Hindlimb muscle (tissue), 1 donor: ENCODE data around the gene FAM53A. TPM values are rescaled to one million over a fixed set of nuclear protein-coding genes. Genes with fewer than 3 reads are reported as not detected.
A peak's percentile ranks its signal among the peaks of the same experiment; 100 is the strongest.

Experiments
- DNase-seq: peaks from one replicate; pipeline ENCODE4 v3.0.0-alpha.2; 2013
- polyA plus RNA-seq: library from polyadenylated mRNA; unstranded; fragments of 120-200 nt; gene quantifications from one replicate; pipeline ENCODE4 v1.2.1, GENCODE V29; 2013; ENCODE audit not compliant: insufficient read length

FAM53A gene, protein sequence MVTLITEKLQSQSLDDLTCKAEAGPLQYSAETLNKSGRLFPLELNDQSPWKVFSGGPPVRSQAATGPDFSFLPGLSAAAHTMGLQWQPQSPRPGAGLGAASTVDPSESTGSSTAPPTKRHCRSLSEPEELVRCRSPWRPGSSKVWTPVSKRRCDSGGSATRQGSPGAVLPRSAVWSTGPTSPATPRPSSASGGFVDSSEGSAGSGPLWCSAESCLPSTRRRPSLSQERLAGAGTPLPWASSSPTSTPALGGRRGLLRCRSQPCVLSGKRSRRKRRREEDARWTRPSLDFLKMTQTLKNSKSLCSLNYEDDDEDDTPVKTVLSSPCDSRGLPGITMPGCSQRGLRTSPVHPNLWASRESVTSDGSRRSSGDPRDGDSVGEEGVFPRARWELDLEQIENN
- 2.4 TPM for polyA plus RNA-seq

DNA sequence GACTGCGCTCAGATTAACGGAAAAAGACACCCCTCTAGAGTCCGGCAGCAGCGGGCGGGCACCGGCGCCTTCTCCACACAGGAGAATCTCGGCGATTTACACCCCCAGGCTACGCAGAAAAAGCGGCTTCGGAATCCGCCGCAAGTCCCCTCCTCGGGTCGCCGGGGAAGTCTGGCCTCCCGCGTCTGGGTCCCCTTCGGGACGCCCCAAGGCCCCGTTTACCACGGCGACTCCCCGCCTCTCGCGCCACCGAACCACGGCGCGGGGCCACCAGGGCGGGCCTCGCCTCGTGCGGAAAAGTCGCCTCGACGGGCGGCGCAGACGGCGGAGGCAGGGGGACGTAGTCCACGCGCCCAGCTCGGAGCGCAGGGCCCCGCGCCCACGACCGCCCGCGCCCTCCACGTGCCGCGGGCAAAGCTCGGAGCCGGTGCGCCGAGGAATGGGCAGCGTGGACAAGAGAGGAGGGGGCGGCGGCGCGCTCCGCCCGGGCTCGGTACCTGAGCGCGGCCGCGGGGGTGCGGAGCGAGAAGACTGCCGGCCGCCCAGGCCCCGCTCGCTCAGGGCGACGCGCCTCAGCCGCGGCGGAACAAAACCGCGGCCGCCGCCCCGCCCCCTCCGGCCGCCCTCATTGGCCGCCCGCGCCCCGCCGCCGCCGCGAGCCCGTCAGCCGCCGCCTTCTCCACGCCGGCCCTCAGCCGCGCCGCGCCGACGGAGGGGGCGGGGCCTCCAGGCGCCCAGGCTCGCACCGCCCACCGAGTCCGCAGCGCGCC is at the start of gene FAM53A:
FAM53A (minus strand) TSS at position 578 of the 770 bp plus-strand sequence. CDS start 15,572 bp downstream, outside the sequence.
- peak; percentile 89 for DNase-seq

DNA sequence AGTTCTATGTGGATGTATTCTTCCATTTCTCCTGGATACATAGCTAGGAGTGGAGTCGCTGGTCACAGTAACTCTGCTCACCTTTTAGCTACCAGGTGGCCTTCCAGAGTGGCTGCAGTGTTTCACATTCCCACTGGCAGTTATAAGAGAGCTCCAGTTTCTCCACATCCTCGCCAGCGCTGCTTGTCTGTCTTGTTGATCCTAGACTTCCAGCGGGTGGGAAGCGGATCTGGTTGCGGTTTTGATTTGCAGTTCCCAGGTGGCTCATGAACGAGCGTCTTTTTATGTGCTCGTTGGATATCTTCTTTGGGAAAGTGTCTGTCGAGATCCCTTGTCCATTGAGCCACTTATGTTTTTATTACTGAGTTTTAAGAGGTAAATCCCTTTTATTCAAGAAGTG is 48.8 kb upstream of the FAM53A start:
- DNase-seq, result no peak

DNA sequence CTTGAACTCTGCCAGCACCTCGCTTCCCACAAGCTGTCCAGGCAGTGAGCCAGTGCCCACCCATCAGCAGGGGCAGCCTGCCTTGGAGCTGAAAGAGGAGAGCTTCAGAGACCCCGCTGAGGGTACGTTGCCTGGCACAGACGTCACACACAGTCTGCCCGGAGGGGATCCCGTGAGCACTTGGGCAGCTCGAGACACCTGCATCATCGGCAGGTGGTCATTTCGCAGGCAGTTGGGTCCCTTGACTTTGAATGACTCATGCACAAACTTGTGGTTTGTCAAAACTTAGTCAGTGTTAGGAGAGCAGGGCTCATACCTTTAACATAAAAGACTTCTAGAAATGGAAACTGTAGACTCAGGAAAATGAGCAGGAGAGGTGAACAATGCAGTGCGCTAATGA is 47.1 kb upstream of the FAM53A start:
- no peak for DNase-seq

DNA sequence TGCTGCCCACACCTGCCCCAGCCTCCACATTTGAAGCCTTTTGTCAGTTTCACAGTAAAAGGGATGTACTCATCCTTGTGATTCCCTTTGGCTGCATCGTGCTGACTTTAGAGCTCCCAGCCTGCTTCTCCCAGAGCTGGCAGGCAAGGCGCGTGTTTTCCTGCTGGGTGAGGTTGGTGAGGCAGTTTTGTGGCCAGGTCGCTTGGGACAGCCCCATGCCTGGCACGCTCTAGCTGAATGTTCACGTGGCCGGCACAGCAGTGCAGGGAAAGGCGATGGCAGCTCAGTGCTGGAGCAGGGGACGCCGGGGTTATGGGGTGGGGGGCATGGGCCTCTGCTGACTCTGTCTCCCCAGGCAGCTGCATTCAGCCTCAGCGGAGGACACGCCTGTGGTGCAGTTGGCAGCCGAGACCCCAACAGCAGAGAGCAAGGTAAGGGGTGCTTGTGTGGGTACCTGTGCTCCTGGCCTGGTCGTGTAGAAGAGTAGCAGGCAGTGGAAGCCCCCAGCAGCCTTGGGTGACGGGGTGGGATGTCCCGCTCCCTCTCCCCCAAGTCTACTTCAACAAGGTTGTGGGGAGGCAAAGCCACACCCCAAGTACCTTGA is 46.5 kb upstream of the FAM53A start:
- DNase-seq, result no peak

DNA sequence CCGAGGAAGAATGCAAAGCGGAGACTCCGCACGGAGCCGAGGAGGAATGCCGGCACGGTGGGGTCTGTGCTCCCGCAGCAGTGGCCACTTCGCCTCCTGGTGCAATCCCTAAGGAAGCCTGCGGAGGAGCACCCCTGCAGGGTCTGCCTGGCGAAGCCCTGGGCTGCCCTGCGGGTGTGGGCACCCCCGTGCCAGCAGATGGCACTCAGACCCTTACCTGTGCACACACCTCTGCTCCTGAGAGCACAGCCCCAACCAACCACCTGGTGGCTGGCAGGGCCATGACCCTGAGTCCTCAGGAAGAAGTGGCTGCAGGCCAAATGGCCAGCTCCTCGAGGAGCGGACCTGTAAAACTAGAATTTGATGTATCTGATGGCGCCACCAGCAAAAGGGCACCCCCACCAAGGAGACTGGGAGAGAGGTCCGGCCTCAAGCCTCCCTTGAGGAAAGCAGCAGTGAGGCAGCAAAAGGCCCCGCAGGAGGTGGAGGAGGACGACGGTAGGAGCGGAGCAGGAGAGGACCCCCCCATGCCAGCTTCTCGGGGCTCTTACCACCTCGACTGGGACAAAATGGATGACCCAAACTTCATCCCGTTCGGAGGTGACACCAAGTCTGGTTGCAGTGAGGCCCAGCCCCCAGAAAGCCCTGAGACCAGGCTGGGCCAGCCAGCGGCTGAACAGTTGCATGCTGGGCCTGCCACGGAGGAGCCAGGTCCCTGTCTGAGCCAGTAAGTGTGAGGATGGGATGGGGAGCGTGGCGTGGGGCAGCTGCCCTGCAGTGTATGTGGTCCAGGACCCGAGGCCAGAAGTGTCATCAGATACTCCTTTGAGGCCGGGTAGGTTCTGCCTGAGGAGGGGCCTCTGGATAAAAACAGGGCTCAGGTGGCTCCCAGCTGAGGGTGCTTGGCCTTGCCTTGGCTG is 44.2 kb upstream of the FAM53A start:
- no peak for DNase-seq

DNA sequence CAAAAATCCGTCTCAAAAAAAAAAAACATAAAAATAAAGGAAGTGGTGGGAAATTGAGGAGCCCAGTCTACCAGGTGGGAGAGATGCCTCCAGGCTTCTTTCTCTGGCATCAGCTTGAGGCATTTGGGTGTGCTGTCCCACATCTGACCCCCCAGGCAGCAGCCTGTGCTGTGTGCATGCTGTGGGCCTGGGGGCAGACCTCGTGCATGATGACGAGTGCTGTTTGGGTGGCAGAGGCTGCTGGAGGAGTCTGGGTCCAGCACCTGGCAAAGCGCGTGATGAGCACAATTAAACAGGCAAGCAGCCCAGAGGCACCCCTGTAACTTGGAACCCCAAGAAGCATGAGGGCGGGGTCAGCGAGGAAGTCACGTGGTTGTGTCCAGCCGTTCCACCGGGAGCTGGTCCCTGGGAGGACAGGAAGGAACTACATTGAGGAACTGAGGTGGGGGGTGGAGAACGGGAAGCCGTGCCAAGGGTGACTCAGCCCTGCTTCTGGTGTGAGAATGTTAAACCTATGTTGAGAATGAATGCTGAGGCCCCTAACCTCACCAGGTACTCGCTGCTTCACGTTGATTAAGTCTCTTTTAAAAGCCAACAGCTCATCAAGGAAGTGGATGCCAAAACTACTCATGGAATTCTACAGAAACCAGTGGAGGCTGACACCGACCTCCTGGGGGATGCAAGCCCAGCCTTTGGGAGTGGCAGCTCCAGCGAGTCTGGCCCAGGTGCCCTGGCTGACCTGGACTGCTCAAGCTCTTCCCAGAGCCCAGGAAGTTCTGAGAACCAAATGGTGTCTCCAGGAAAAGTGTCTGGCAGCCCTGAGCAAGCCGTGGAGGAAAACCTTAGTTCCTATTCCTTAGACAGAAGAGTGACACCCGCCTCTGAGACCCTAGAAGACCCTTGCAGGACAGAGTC is 43.3 kb upstream of the FAM53A start:
- no peak for DNase-seq

DNA sequence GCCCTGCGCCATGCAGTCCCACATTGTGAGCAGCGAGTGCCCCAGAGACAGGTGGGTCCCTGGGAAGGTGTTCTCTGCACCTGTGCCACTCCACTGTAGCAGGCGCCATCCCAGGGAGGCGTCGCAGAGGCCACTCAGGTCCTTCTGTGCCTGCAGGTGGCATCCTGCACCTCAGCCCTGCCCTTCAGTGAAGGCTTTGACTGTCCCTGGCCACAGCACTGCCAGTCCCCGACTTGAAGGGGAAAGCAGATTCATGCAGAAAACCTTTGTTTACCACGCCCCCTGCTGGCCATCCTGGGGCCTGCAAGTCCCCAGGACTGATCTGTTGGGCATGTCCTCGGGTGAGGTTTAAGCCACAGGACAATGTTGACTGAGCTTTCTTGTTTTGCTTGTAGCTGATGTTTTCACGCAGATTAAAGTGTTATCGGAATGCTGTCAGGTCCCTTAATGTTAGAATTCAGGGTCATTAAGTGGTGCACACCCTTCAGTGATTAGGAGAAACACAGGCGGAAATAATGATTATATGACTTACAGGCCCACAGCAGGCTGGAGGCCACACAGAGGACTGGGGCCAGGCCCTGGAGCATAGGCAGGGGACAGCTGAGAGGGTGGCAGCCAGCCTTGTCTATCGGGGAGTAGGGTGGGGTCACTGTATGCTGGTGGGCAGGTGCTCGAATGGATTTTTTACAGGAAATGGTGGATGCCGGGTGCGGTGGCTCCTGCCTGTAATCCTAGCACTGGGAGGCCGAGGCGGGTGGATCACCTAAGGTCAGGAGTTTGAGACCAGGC is 42.2 kb upstream of the FAM53A start:
- DNase-seq, result peak; percentile 88

DNA sequence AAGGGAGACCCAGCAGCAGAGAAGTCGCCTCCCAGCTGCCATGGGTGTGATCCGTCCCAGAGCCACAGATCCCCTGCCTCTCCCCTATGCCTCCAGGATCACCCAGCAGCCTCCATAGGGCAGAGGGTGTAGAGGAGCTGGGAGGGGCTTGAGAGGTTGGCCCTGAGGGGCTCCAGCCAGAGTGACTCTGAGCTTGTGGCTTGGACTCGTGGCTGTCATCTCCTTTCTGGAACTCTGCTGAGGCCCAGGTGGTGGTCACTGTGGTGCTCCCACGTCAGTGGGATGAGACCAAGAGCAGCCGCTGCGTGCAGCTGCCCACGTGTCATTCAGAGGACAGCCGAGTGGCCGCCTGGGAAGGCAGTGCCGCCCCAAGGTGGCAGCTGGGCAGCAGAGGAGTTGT is 41.4 kb upstream of the FAM53A start:
- no peak for DNase-seq

DNA sequence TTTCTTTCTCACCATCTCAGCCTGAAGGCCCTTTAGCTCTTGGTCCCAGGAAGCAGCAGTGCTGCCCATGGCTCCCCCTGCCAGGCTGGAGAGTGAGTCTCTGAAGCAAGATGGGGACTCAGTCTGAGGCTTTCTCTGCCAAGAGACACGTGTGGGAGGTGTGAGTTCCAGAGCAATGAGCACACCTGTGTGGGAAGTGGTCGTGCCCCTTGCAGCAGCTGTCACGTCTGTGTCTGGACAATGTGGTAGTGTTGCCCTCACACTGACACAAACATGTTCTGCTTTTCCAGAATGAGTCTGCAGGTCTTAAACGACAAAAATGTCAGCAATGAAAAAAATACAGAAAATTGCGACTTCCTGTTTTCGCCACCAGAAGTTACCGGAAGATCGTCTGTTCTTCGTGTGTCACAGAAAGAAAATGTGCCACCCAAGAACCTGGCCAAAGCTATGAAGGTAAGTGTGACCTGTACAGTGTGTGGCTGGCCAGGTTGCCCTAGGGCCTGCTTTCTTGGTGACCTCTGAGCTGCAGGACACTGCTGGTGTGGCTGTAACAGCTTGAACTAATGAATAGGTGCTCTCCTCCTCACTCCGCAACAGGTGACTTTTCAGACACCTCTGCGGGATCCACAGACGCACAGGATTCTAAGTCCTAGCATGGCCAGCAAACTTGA is 39.2 kb upstream of the FAM53A start:
- DNase-seq, result no peak

DNA sequence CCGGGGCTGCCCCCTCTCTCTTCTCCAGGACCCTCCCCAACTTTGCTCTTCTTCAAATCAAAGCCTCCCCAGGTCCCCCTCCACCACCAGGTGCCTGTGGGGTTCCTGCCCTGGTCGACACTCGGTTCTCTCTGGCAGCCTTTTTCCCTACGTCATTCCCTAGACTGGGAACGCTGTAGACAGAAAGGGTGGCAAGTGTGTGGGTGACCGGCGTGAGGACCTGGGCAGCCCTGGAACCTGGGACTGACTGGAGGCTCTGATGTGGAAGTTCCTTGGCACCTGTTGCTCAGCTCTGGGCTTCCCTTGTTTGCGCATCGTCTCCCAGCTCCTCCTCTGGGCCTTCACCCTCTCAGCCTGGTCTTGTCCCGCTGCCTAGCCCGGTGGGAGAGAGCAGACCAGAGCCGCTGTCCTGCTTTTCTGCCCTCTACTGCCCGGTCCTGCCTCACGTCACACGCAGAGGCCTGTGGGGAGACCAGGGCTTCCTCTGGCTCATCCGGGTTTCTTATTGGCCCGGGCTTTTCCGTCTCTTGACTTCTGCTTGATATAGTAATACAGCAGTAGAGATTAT is 38.5 kb upstream of the FAM53A start:
- no peak for DNase-seq

DNA sequence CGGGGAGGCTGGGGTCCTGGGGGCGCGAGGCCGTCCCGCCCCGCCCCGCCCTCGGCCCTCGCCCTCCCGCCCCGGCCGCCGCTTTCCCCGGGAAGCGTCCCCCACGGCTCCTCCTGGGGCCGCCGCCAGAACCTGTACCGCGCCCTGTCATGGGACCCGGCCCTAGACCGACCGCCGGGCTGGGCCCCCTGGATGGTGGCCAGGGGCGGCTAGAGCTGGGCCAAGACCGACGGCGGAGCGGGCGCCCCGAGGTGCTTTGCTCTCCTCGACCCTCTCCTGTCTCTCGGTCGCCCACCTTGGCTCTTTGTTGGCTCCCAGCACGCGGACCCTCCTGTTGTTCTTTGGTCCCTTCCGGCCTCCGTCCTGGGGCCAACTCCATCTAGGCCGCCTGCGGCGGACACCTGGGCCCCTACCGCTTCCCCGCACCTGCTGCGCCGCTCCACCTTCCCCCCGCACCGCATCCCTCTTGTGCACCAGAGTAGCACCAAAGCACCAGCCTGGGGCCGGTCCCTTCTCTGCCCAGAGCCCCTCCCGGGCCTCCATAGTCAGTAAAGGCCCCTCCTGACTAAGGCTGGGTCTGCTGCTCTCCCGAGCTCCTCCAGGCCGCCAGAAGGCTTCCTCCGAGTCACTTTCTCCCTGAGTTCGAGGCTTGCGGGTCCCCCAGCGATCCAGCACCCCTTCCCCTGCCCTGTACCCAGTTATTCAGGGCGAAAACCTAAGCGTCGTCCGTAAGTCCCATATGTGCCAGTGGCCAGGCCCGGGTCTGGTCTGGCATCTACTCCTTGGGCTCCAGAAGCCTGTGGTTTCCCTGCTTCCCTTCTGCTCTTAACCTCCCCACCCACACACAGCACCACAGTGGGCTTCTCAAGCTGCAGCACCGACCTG is 37.8 kb upstream of the FAM53A start:
- DNase-seq, result no peak

DNA sequence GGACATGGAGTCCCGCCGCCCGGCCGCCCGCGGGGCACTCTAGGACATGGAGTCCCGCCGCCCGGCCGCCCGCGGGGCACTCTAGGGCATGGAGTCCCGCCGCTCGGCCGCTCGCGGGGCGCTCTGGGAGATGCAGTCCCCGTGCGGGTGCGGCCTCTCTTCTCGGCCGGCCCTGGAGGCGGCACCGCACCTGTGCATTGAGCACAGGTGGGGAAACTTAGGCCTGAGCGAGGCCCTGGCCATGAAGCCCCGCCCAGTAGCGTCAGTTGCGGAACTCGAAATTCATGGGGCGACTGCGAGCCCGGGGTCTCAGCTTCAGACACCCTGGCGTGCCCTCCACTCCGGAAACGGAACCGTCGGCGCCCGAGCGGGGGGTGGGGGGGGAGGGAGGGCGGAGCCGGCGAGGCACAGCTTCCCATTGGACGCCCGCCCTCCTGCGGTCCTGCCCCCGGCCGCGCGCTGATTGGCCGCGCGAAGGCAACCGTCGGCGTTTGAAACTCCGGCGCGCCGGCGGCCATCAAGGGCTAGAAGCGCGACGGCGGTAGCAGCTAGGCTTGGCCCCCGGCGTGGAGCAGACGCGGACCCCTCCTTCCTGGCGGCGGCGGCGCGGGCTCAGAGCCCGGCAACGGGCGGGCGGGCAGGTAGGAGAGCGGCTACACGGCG is 37.0 kb upstream of the FAM53A start, which contains the start of the genes TACC3 and TMEM129:
TACC3 (plus strand) TSS at position 519 of the 663 bp plus-strand sequence. CDS start 1,901 bp downstream, outside the sequence.
TMEM129 (minus strand) TSS at position 321 of the 663 bp plus-strand sequence. CDS start 486 bp downstream, outside the sequence.
- DNase-seq, result peak; percentile 96

DNA sequence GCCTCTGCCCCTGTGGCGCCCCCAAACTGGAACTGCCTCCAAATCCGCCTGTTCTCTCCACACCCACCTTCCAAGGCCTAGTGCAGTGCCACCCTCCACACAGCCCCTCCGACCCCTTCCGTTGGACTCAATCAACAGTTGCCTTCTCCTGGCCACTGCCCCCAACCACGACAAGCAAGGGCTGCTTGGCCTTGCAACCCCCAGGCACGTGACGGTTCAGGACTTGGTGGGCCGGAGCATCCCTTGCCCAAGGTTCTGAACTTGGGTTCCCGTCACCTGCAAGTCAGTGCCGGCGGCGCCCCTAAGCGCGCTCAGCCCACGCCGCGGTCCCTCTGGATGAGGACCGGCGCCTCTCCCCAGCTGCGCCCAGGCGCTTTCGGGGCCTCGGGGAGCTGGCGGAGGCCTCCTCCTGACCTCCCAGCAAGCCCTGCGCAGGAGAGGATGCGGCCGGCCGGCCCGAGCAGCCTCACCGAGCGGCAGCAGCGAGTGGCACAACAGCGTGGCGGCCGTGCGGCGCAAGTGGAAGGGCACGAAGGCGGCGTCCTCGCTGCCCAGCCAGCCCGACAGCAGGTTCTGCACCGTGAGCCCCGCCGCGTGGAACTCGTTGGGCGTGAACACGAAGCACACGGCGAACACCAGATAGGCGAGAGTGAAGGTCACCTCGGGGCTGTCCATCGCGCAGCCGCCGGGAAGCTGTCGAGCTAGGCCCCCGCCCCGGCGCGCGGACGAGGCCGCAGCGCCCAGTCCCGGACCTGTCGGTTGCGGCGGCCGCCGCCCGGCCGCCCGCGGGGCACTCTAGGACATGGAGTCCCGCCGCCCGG is 36.3 kb upstream of the FAM53A start:
- DNase-seq, result peak; percentile 43

DNA sequence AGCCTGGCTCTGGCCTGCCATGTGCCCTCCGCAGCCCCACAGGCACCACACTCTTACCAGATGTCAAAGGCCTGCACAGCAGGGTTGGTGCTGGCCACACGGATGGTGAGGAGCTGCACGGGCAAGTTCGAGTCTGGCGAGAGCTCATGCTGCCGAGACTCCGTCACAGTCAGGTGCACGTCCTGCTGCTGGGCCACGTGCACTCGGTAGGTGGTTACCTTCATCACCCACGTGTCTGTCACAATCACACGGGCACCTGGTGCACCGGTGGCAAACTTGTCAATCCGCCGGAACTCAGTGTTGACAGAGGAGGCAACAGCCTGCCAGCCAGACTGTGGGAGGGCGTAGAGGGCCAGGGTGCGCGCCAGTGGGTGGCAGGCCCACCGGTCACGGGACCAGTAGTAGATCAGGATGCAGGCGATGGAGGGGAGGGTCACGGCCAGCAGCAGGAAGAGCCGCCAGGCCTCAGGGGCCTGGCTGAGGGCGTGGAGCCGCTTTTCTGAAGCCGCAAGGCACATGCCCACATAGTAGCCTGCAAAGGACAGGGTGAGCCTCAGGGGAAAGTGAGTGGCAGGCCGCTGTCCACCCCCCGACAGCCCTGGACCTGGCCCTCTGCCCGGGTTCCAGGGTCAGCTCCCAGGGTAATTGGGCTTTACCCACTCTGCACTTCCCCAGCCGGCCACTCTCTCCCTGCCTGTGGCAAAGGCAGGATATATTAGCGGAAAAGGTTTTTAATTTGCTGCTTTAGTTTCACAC is 34.2 kb upstream of the FAM53A start:
- no peak for DNase-seq
